ENCODE results near the gene SOX18.
"Not testable (repeated sequence)": the region's sequence is repeated elsewhere in the genome, so short reads cannot be mapped to it uniquely, and the experiment has no call there.

Gene SOX18

DNA sequence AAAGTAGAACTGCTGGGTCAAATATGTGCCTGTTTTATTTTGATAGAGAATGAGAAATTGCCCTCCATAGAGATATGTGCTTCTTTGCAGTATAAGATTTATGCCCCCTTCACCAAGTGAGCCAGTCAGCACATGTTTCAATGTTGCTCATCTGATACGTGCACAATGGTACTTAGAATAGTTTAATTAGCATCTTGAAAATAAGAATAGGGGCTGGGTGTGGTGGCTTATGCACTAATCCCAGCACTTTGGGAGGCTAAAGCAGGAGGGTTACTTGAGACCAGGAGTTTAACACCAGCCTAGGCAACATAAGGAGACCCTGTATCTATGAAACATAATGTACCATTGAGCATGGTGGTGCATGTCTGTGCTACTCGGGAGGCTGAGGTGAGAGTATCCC lies 33.8 kb downstream of the SOX18 start:
- DNase-seq, result no peak

DNA sequence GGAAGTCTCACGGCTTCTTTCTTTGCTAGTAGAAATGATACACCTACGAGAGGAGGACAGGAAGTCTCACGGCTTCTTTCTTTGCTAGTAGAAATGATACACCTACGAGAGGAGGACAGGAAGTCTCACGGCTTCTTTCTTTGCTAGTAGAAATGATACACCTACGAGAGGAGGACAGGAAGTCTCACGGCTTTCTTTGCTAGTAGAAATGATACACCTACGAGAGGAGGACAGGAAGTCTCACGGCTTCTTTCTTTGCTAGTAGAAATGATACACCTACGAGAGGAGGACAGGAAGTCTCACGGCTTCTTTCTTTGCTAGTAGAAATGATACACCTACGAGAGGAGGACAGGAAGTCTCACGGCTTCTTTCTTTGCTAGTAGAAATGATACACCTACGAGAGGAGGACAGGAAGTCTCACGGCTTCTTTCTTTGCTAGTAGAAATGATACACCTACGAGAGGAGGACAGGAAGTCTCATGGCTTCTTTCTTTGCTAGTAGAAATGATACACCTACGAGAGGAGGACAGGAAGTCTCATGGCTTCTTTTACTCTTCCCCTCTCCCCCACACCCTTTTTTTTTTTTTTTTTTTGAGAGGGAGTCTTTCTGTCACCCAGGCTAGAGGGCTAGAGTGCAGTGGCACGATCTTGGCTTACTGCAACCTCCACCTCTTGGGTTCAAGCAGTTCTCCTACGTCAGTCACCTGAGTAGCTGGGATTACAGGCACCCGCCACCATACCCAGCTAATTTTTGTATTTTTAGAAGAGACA lies 36.9 kb downstream of the SOX18 start:
- DNase-seq, result not testable (repeated sequence)

DNA sequence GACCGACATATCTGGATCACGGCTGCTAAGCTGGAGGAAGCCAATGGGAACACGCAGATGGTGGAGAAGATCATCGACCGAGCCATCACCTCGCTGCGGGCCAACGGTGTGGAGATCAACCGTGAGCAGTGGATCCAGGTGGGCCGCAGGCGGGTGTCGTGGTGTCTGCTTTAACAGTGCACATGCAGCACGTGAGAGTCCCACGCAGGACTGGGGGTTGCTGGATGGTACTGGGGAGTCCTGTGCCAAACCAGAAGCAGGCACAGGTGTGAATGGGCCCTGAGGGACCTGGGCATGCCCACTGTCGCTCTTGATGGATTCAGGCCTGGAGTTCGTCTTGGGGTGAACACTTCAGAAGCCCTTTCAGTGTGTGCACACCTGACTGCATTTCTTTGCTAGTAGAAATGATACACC lies 38.1 kb downstream of the SOX18 start:
- DNase-seq, result no peak

DNA sequence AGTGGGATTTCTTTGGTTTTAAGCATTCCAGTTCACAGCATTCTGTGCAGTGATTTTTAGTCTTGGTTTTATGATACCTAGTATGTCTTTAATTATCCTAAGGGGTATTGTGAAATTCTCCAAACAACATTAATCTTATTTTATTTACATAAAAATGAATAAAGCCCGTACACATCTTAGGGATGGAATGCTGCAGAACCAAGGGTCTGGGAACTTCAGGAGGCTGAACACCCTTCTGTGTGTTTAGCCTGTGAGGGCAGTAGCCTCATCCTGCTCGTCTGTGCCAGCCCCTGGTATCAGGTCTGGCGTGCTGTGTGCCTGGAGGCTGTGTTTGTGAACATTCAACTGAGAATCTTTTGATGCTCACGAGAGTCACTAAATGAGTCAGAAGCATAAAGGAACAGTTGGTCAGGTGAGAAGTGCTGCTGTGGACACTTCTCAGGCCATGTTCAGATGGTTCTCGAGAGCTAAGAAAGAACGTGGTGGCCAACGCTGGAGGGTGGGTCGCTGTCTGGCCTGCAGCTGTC lies 38.7 kb downstream of the SOX18 start:
- no peak for DNase-seq

DNA sequence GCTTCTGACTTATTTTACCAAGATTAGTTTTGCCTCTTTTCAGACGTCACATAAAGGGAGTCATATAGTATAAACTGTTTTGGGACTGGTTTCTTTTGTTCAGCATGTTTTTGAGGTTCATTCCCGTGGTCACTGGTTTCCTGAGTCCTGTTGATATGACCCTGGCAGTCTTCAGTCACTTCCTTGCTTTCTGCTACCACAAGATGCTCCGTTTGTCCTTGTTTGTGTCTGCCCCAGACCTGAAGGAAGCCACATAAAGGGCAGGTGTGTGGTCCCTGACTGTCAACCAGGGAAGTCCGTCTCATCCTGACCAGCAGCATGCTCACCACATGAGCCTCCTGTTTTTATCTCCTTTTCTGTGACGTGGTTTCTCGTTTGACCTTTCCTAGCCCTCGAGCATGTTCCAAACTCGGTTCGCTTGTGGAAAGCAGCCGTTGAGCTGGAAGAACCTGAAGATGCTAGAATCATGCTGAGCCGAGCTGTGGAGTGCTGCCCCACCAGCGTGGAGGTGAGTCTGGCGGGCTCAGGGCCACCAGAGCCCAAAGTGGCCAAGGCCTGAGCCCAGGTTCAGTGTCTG lies 39.5 kb downstream of the SOX18 start:
- DNase-seq, result no peak

DNA sequence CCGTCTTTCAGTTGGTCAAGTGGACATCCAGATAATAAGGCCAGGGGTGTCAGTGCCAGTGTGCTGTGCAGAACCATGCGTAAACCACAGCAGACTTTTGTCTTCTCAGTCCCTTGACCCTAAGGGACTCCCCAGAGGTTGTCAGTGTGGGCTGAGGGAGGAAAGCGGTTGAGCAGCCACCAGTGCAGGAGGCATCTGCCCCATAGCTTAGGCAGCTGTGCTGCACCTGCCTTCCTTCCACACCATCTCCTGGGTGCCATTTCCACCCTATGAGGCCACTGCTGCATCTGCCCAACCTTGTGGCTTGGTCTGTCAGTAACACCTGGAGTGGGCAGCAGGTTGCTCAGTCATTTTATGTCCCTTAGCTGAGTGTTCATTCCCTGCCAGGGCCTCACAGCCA lies 42.5 kb downstream of the SOX18 start:
- no peak for DNase-seq

DNA sequence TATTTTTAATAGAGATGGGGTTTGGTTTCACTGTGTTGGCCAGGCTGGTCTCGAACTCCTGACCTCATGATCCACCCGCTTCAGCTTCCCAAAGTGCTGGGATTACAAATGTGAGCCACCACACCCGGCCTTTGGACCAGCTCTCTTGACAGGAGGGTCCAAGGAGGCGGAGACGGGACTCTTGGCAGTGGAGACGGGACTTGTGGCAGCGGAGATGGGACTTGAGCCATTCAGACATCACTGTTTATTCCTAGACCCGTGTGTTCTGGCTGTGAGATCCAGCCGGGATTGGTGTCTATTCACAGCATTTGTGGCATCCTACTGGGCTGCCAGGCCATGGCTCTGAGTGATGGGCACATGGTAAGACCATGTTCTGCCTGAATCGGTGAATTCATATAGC lies 42.9 kb downstream of the SOX18 start:
- no peak for DNase-seq

DNA sequence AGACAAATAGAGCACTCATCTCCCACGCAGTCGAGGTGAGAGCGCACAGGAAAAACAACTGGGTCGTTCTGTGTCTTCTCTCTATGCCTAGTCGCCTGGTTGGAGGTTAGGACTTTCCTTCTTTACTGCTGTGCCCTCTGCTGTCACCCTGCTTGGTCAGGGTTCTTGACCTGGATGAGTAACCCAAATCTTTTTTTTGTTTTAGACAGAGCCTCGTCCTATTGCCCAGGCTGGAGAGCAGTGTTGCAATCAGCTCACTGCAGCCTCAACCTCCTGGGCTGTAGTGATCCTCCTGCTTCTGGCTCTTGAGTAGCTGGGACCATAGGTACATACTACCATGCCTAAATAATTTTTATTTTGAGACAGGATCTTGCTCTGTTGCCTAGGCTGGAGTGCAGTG lies 44.0 kb downstream of the SOX18 start:
- DNase-seq, result no peak

DNA sequence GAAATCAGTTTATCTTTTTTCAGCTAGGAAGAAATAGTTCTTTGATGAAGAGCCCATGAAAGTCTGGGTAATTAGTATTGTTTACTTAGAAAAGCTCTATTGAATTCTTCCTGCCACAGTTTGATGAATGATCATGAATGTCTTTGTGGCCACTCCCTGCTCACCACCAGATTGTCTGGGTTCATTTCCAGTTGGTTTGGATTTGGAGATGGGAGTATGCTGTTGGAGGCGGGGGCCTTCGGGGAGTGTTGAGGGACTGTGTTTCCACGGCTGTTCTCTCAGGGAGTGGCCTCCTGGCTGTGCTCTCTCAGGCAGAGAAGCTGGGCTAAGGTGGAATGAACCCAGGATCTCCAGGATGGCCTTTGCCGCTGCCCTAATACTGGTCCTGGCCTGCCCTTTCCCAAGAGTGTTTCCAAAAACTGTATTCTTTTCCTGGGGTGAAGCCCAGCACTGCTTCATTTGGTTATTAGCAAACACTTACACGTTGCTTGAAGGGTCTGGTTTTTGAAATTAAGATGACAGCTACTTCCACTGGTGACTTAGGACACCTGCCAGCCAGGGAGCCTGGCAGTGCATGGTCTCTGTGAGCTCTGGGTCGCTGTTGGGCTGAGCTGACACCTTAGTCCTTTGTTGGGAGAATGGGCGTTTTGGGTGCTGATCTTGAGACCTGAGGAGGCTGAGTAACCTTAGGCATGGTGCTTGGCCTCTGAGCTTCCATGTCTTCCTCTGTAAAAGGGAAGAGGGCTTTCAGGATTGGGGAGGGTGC lies 45.3 kb downstream of the SOX18 start:
- DNase-seq, result no peak

DNA sequence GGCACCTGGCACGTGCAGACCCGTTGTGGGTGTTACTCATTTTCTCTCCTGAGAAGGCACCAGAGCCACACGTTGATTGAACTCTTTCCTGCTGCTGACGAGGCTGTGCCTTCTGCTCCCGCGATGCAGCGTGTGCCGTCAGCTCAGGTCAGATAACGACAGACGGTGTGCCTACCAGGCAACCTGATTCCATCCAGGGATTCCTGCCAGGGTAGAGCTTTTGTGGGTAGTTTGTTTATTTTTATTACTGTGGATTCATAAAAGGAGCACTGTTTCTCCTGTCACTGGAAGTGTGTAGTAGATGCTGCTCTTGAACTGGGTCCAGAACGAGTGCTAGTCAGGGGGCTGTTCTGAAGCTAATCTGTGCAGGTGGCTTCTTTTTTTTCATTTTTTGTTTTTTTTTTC lies 47.8 kb downstream of the SOX18 start:
- no peak for DNase-seq

DNA sequence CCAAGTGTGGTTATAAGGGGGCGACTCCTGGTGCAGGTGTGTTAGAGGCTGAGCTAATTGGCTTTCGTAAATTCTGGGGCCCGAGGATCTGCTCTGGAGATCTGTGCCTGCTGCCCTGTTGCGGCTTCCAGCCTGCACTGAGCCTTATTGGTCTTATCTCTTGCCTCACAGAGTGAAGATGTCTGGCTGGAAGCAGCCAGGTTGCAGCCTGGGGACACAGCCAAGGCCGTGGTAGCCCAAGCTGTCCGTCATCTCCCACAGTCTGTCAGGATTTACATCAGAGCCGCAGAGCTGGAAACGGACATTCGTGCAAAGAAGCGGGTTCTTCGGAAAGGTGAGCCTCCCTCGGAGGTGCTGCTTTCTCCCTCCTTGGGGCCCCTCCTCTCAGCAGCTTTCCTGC lies 48.5 kb downstream of the SOX18 start:
- DNase-seq, result no peak

Measured in cortex of kidney (tissue), 1 donor.